ENCODE measurements around the gene PARD3B.

Gene PARD3B

GRCh38 chr2:205579335-205579734, 1034.1 kb downstream of the PARD3B start:
- no peak for DNase-seq (ENCODE audit: low read depth in 1 of 2, low spot score in 1 of 2)

- no peak for DNase-seq (ENCODE audit: low read depth in 1 of 2, low spot score in 1 of 2)
Observed at GRCh38 chr2:205580212-205580987, 1035.1 kb downstream of the PARD3B start.

GRCh38 chr2:205582366-205582765, 1037.1 kb downstream of the PARD3B start:
- no peak for DNase-seq (ENCODE audit: low read depth in 1 of 2, low spot score in 1 of 2)

GRCh38 chr2:205585449-205586383, 1040.4 kb downstream of the PARD3B start:
- DNase-seq (ENCODE audit: low read depth in 1 of 2, low spot score in 1 of 2), result no peak

- DNase-seq (ENCODE audit: low read depth in 1 of 2, low spot score in 1 of 2), result no peak
Observed at GRCh38 chr2:205586626-205587025, 1041.4 kb downstream of the PARD3B start.

GRCh38 chr2:205589479-205589878, 1044.2 kb downstream of the PARD3B start:
- DNase-seq (ENCODE audit: low read depth in 1 of 2, low spot score in 1 of 2), result no peak

- DNase-seq (ENCODE audit: low read depth in 1 of 2, low spot score in 1 of 2), result no peak
Observed at GRCh38 chr2:205590759-205591158, 1045.5 kb downstream of the PARD3B start.

GRCh38 chr2:205593891-205594290, 1048.6 kb downstream of the PARD3B start:
- DNase-seq (ENCODE audit: low read depth in 1 of 2, low spot score in 1 of 2), result no peak

GRCh38 chr2:205596581-205596980, 1051.3 kb downstream of the PARD3B start:
- no peak for DNase-seq (ENCODE audit: low read depth in 1 of 2, low spot score in 1 of 2)

- DNase-seq (ENCODE audit: low read depth in 1 of 2, low spot score in 1 of 2), result no peak
Observed at GRCh38 chr2:205605638-205606304, 1060.5 kb downstream of the PARD3B start.

GRCh38 chr2:205607146-205607545, 1061.9 kb downstream of the PARD3B start:
- DNase-seq (ENCODE audit: low read depth in 1 of 2, low spot score in 1 of 2), result no peak

GRCh38 chr2:205609113-205609512, 1063.8 kb downstream of the PARD3B start:
- no peak for DNase-seq (ENCODE audit: low read depth in 1 of 2, low spot score in 1 of 2)

GRCh38 chr2:205610437-205610836, 1065.2 kb downstream of the PARD3B start:
- no peak for DNase-seq (ENCODE audit: low read depth in 1 of 2, low spot score in 1 of 2)

- peak; percentile 6 to 26 for DNase-seq (ENCODE audit: low read depth in 1 of 2, low spot score in 1 of 2)
Observed at GRCh38 chr2:205612636-205613035, 1067.4 kb downstream of the PARD3B start.

GRCh38 chr2:205613970-205614559, 1068.8 kb downstream of the PARD3B start:
- no peak for DNase-seq (ENCODE audit: low read depth in 1 of 2, low spot score in 1 of 2)

GRCh38 chr2:205614965-205615364, 1069.7 kb downstream of the PARD3B start:
- no peak for DNase-seq (ENCODE audit: low read depth in 1 of 2, low spot score in 1 of 2)

GRCh38 chr2:205617905-205618304, 1072.6 kb downstream of the PARD3B start:
- no peak for DNase-seq (ENCODE audit: low read depth in 1 of 2, low spot score in 1 of 2)

GRCh38 chr2:205619600-205619999, 1074.3 kb downstream of the PARD3B start:
- no peak for DNase-seq (ENCODE audit: low read depth in 1 of 2, low spot score in 1 of 2)

GRCh38 chr2:205627085-205627484, 1081.8 kb downstream of the PARD3B start:
- DNase-seq (ENCODE audit: low read depth in 1 of 2, low spot score in 1 of 2), result no peak

- no peak for DNase-seq (ENCODE audit: low read depth in 1 of 2, low spot score in 1 of 2)
Observed at GRCh38 chr2:205628422-205628821, 1083.1 kb downstream of the PARD3B start.

- no peak for DNase-seq (ENCODE audit: low read depth in 1 of 2, low spot score in 1 of 2)
Observed at GRCh38 chr2:205629091-205629776, 1084.0 kb downstream of the PARD3B start.
